ENCODE data around the gene MAST2.

GRCh38 chr1:45848714-45849113 is 45.3 kb downstream of the MAST2 start:
- no peak for TF ChIP-seq CTCF (IDR thresholded peaks at IDR 0.05)
- no peak for TF ChIP-seq POLR2A (IDR thresholded peaks at IDR 0.05)

Measured in lower leg skin (tissue), 3 donors.